Panc1 (cell line): Measurements from ENCODE around the gene NR2C1. TPM values are rescaled to one million over a fixed set of nuclear protein-coding genes. Genes with fewer than 3 reads are reported as not detected.

Source experiments
- ATAC-seq: fragments of 200-7000 bp; cut with Tn5 transposase; 2 replicates; pipeline ENCODE4 v1.9.1; 2020; ENCODE audit warnings: mild to moderate bottlenecking, moderate library complexity
- BruUV-seq: library from RNA; stranded (reverse); fragments of 400-500 nt; replicated peaks from 2 replicates; lab custom pipeline; 2021; lab: Mats Ljungman, UMichigan
- CTCF ChIA-PET: fragments of 300-600 bp; sonication (Branson Sonifier 250); formaldehyde crosslinking; loops from one replicate; lab custom pipeline; 2022; ENCODE audit warnings: antibody characterized with exemption; lab: Charles Lee
- POLR2A ChIA-PET: fragments of 300-600 bp; sonication (Branson Sonifier 250); formaldehyde crosslinking; loops from one replicate; lab custom pipeline; 2022; ENCODE audit warnings: antibody characterized with exemption; lab: Charles Lee
- DNase-seq: peaks from one replicate; pipeline ENCODE4 v3.0.0-alpha.2; 2010; ENCODE audit warnings: low read depth, low spot score
- H3K27ac ChIP-seq: 2 replicates; pipeline ENCODE4 v1.5.1; 2011; ENCODE audit warnings: mild to moderate bottlenecking, low read length, inconsistent platforms
- H3K27me3 ChIP-seq: fragments of 200-500 bp; sonication (Bioruptor generic); 2 replicates; pipeline ENCODE4 v1.6.0; 2014; ENCODE audit warnings: low read length, inconsistent platforms; ENCODE audit not compliant: control insufficient read depth, insufficient read depth
- H3K36me3 ChIP-seq: fragments of 200-500 bp; sonication (Bioruptor generic); 2 replicates; pipeline ENCODE4 v1.5.1; 2014; ENCODE audit warnings: inconsistent platforms, mild to moderate bottlenecking, low read length, moderate library complexity; ENCODE audit not compliant: control insufficient read depth, insufficient read depth
- H3K4me1 ChIP-seq: 2 replicates; pipeline ENCODE4 v1.5.1; 2011; ENCODE audit warnings: inconsistent platforms, mild to moderate bottlenecking, low read length, moderate library complexity; ENCODE audit not compliant: control insufficient read depth, insufficient read depth
- H3K4me3 ChIP-seq, 2 experiments: 2 replicates each; pipeline ENCODE4 v1.5.1; 2011 to 2012; ENCODE audit warnings: low read depth in 2 of 2, low read length in 2 of 2, mild to moderate bottlenecking in 2 of 2, inconsistent platforms in 1 of 2, moderate library complexity in 1 of 2
- H3K9me3 ChIP-seq: fragments of 200-500 bp; sonication (Bioruptor generic); 2 replicates; pipeline ENCODE4 v1.5.1; 2014; ENCODE audit warnings: low read depth, mild to moderate bottlenecking, inconsistent platforms, low read length, moderate library complexity; ENCODE audit not compliant: control insufficient read depth, insufficient read depth
- POLR2AphosphoS5 ChIP-seq: IDR thresholded peaks from 2 replicates; pipeline ENCODE4 v1.6.1; 2012; ENCODE audit warnings: mild to moderate bottlenecking, low read depth, low read length, moderate library complexity
- SIN3A ChIP-seq: IDR thresholded peaks from 2 replicates; pipeline ENCODE4 v1.6.1; 2012; ENCODE audit warnings: low read depth, mild to moderate bottlenecking, low read length, moderate library complexity, borderline replicate concordance; ENCODE audit not compliant: insufficient read depth
- TCF7L2 ChIP-seq: IDR thresholded peaks from 2 replicates; pipeline ENCODE4 v1.6.1; 2011; ENCODE audit warnings: mild to moderate bottlenecking, low read depth, low read length, inconsistent platforms
- in situ Hi-C: cut with HindIII; loops from 2 replicates; pipeline ENCODE4 v1.10.0; 2016; ENCODE audit warnings: low sequenced_read_pairs, low pct_unique_long_range_greater_than_20kb
- intact Hi-C: fragments of 100-400 bp; cut with micrococcal nuclease; formaldehyde crosslinking; loops from one replicate; pipeline ENCODE4 v1.10.0; 2022; ENCODE audit not compliant: unreplicated experiment
- total RNA-seq: library from RNA; stranded (reverse); gene quantifications from one replicate; pipeline ENCODE4 v1.2.1, GENCODE V29; 2021; ENCODE audit not compliant: unreplicated experiment
- TF ChIP-seq, protein P1 (sequence below): fragments of 450-650 bp; IDR thresholded peaks from 2 replicates; pipeline ENCODE4 v1.5.1; 2017; ENCODE audit warnings: mild to moderate bottlenecking
- TF ChIP-seq, protein P2 (sequence below), 2 experiments: IDR thresholded peaks; 2 replicates each; pipeline ENCODE4 v1.6.1; 2011 to 2012; ENCODE audit warnings: low read depth in 2 of 2, control low read depth in 1 of 2, low read length in 1 of 2, mild to moderate bottlenecking in 1 of 2, moderate library complexity in 1 of 2; ENCODE audit not compliant: insufficient read depth in 1 of 2

Gene NR2C1
- total RNA-seq, 1 experiment from 2014 or later, result 84.6 TPM

DNA sequence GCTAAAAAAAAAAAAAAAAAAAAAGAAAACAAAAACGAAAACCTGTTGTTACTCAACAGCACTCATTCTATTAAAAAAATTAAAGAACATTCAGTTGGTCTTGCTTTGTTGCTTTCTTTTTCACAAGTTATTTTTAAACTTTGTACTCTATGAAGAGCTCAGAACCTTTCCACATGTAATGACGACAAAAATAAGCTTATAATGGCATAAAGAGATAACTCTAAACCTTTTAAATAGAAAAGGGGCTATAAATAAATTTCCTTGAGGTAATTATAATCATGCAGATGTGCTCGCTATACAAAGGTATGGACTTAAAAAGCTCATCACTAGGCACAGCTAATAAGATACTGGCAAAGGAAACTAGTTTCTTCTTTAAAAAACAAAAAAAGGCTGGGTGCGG is 13.4 kb downstream of the NR2C1 start:
- DNase-seq (no peak), ATAC-seq (no peak)
- in situ Hi-C loops (no loop called here), intact Hi-C loops (no loop called here)
- POLR2A ChIA-PET, result interaction anchor here (0.5 kb wide), 1 partner anchor 8 kb away, joined by 5 read pairs; no protein-coding TSS in a partner anchor
- Histone ChIP-seq H3K4me3 (no peak overlapping the region), H3K27me3 (no peaks in the 10 kb centered on the region), H3K4me1 (no peaks in the 10 kb centered on the region), H3K9me3 (no peaks in the 10 kb centered on the region), H3K27ac (no peak overlapping the region), H3K36me3 (peaks cover 50% of the 10 kb centered on the region)
- TF ChIP-seq SIN3A, result no peak
- no peak for TF ChIP-seq TCF7L2
- TF ChIP-seq POLR2AphosphoS5, result no peak
- TF ChIP-seq, protein P1, sequence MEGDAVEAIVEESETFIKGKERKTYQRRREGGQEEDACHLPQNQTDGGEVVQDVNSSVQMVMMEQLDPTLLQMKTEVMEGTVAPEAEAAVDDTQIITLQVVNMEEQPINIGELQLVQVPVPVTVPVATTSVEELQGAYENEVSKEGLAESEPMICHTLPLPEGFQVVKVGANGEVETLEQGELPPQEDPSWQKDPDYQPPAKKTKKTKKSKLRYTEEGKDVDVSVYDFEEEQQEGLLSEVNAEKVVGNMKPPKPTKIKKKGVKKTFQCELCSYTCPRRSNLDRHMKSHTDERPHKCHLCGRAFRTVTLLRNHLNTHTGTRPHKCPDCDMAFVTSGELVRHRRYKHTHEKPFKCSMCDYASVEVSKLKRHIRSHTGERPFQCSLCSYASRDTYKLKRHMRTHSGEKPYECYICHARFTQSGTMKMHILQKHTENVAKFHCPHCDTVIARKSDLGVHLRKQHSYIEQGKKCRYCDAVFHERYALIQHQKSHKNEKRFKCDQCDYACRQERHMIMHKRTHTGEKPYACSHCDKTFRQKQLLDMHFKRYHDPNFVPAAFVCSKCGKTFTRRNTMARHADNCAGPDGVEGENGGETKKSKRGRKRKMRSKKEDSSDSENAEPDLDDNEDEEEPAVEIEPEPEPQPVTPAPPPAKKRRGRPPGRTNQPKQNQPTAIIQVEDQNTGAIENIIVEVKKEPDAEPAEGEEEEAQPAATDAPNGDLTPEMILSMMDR, result no peak
- TF ChIP-seq, protein P2, sequence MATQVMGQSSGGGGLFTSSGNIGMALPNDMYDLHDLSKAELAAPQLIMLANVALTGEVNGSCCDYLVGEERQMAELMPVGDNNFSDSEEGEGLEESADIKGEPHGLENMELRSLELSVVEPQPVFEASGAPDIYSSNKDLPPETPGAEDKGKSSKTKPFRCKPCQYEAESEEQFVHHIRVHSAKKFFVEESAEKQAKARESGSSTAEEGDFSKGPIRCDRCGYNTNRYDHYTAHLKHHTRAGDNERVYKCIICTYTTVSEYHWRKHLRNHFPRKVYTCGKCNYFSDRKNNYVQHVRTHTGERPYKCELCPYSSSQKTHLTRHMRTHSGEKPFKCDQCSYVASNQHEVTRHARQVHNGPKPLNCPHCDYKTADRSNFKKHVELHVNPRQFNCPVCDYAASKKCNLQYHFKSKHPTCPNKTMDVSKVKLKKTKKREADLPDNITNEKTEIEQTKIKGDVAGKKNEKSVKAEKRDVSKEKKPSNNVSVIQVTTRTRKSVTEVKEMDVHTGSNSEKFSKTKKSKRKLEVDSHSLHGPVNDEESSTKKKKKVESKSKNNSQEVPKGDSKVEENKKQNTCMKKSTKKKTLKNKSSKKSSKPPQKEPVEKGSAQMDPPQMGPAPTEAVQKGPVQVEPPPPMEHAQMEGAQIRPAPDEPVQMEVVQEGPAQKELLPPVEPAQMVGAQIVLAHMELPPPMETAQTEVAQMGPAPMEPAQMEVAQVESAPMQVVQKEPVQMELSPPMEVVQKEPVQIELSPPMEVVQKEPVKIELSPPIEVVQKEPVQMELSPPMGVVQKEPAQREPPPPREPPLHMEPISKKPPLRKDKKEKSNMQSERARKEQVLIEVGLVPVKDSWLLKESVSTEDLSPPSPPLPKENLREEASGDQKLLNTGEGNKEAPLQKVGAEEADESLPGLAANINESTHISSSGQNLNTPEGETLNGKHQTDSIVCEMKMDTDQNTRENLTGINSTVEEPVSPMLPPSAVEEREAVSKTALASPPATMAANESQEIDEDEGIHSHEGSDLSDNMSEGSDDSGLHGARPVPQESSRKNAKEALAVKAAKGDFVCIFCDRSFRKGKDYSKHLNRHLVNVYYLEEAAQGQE (IDR thresholded peaks at IDR 0.05; ENCODE audit: insufficient read depth in 1 of 2, low read depth in 2 of 2, low read length in 1 of 2), result no peak
- no TSS peak for BruUV-seq
- CTCF ChIA-PET, result no interaction called here

DNA sequence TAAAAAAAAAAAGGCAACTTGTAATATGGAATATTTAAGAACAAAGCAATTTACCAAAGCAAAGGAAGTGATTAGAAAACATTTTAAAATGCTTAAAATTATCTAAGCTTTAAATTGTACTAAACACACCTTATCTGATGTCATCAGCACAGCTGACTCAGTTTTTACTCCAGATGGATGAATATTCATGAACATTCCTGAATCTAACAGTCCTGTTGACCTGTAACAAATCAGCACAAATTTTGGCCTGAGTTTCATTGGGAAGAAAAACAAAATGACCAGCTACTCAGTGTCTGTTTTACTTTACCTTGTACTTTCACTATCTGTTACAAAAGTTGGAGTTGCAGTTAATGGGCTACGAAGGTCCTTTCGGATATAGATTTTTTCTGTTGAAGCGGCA is 16.0 kb downstream of the NR2C1 start:
- Histone ChIP-seq H3K36me3 (peaks cover 36% of the 10 kb centered on the region), H3K27me3 (no peaks in the 10 kb centered on the region), H3K4me3 (no peak overlapping the region), H3K4me1 (no peaks in the 10 kb centered on the region), H3K9me3 (no peaks in the 10 kb centered on the region), H3K27ac (no peak overlapping the region)
- ATAC-seq, result no peak
- CTCF ChIA-PET, result no interaction called here
- TF ChIP-seq POLR2AphosphoS5 (no peak), SIN3A (no peak), TCF7L2 (no peak)
- TF ChIP-seq, protein P2 (IDR thresholded peaks at IDR 0.05; ENCODE audit: insufficient read depth in 1 of 2, low read depth in 2 of 2, low read length in 1 of 2), result no peak
- TF ChIP-seq, protein P1, result no peak
- DNase-seq, result no peak
- intact Hi-C loops, result no loop called here
- in situ Hi-C loops, result no loop called here
- POLR2A ChIA-PET, result no interaction called here
- BruUV-seq, result no TSS peak
